ENCODE results near the gene SBF2. TPM values are rescaled to one million over a fixed set of nuclear protein-coding genes. Genes with fewer than 3 reads are reported as not detected.

The SBF2 gene
- total and polyA plus RNA-seq, 11 donors = 10.4 to 33.9 (median 20.9) TPM

DNA sequence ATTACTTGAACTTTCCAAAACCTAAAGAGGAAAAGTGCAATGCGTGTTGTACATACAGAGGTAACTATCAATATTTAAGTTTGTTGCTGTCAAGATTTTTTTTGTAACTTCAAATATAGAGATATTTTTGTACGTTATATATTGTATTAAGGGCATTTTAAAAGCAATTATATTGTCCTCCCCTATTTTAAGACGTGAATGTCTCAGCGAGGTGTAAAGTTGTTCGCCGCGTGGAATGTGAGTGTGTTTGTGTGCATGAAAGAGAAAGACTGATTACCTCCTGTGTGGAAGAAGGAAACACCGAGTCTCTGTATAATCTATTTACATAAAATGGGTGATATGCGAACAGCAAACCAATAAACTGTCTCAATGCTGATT is 13.0 kb upstream of the SBF2 start:
- Histone ChIP-seq H3K27ac (peak overlapping the region; percentile 41 to 90 (median 87)), H3K4me1 (peaks cover 0 to 77% (median 56%) of the 10 kb centered on the region in 12 donors), H3K9me3 (peaks cover 0 to 8% (median 0%) of the 10 kb centered on the region in 12 donors), H3K36me3 (no peaks in the 10 kb centered on the region), H3K27me3 (no peaks in the 10 kb centered on the region), H3K4me3 (peak overlapping the region; percentile 16 to 88 (median 76))
- ATAC-seq = no peak
- DNase-seq = no peak
- intact Hi-C loops (cut with DNase I) = loop anchor here (1.0 to 10.0 kb wide), 18 partner anchors 60 to 695 kb away; no protein-coding TSS in a partner anchor
- TF ChIP-seq, protein P1, sequence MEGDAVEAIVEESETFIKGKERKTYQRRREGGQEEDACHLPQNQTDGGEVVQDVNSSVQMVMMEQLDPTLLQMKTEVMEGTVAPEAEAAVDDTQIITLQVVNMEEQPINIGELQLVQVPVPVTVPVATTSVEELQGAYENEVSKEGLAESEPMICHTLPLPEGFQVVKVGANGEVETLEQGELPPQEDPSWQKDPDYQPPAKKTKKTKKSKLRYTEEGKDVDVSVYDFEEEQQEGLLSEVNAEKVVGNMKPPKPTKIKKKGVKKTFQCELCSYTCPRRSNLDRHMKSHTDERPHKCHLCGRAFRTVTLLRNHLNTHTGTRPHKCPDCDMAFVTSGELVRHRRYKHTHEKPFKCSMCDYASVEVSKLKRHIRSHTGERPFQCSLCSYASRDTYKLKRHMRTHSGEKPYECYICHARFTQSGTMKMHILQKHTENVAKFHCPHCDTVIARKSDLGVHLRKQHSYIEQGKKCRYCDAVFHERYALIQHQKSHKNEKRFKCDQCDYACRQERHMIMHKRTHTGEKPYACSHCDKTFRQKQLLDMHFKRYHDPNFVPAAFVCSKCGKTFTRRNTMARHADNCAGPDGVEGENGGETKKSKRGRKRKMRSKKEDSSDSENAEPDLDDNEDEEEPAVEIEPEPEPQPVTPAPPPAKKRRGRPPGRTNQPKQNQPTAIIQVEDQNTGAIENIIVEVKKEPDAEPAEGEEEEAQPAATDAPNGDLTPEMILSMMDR (IDR thresholded peaks at IDR 0.05) = no peak
- TF ChIP-seq POLR2A (IDR thresholded peaks at IDR 0.05) = no peak
- WGBS, 4 donors = 29 to 57% (median 34%) methylated on average over 9 of the region's 9 CpGs

DNA sequence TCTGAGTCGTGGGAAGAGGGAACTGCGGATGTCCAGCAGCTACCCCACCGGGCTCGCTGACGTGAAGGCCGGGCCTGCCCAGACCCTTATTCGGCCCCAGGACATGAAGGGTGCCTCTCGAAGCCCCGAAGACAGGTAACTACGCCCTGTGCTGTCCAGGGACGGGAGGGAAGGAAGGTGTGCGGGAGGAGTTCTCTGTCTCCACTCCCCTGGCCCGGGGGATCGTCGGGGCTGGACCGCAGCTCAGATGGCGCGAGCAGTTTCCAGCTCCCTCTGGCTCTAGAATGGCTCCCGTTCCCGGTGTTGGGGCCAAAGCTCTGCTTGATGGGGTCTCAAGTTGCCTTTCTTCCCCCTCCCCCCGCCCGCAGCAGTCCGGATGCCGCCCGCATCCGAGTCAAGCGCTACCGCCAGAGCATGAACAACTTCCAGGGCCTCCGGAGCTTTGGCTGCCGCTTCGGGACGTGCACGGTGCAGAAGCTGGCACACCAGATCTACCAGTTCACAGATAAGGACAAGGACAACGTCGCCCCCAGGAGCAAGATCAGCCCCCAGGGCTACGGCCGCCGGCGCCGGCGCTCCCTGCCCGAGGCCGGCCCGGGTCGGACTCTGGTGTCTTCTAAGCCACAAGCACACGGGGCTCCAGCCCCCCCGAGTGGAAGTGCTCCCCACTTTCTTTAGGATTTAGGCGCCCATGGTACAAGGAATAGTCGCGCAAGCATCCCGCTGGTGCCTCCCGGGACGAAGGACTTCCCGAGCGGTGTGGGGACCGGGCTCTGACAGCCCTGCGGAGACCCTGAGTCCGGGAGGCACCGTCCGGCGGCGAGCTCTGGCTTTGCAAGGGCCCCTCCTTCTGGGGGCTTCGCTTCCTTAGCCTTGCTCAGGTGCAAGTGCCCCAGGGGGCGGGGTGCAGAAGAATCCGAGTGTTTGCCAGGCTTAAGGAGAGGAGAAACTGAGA is 12.2 kb upstream of the SBF2 start:
- no peaks in the 10 kb centered on the region for H3K36me3 ChIP-seq
- DNase-seq (peak in 2 of 5 donors; percentile 45 to 68), ATAC-seq (no peak)
- intact Hi-C loops (cut with DNase I) = loop anchor here (2.0 to 10.0 kb wide), 17 partner anchors 61 to 694 kb away; no protein-coding TSS in a partner anchor
- peak overlapping the region; percentile 64 to 88 (median 76) for H3K4me3 ChIP-seq
- H3K27me3 ChIP-seq = no peaks in the 10 kb centered on the region
- WGBS, 4 donors = 6 to 17% (median 10%) methylated on average over 36 to 65 of the region's 65 CpGs
- peaks cover 0 to 77% (median 56%) of the 10 kb centered on the region in 12 donors for H3K4me1 ChIP-seq
- peak overlapping the region; percentile 41 to 90 (median 87) for H3K27ac ChIP-seq
- TF ChIP-seq, protein P1 (IDR thresholded peaks at IDR 0.05) = no peak
- no peak for TF ChIP-seq POLR2A (IDR thresholded peaks at IDR 0.05)
- H3K9me3 ChIP-seq = no peaks in the 10 kb centered on the region

DNA sequence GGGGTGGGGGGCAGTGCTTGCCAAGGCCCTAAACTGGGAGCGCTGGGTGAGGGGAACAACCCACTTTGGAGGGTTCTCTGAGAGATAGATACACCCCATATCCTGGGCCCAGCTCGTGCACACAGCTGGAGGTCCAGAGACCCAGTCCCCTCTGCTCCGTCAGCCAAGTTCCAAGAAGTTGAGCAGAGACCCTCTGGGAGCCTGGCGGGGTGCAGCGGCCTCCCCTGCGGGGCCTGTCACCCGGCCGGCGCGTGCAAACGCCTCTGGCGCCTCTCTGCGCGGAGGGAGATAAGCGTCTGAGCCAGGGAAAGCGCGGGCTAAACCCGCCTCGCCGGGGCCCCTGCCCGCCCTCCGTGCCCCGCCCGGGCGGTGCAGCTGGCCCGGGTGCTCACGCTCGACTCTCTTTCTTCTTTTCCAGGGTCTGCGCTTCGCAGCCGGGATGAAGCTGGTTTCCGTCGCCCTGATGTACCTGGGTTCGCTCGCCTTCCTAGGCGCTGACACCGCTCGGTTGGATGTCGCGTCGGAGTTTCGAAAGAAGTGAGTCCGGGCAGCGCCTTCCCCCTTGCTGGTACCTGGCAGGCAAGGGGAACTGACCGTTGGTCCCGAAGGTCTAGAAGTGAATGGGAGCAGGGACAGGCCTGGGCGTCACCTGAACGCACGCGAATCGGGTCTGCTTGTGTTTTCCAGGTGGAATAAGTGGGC is 11.4 kb upstream of the SBF2 start:
- ATAC-seq = peak in 2 of 4 donors; percentile 5 to 6
- peak in 4 of 5 donors; percentile 40 to 80 (median 56) for DNase-seq
- peak overlapping the region; percentile 64 to 88 (median 76) for H3K4me3 ChIP-seq
- intact Hi-C loops (cut with DNase I) = loop anchor here (5.0 to 10.0 kb wide), 14 partner anchors 62 to 693 kb away; no protein-coding TSS in a partner anchor
- H3K4me1 ChIP-seq = peaks cover 0 to 74% (median 55%) of the 10 kb centered on the region in 12 donors
- H3K27me3 ChIP-seq = no peaks in the 10 kb centered on the region
- no peaks in the 10 kb centered on the region for H3K9me3 ChIP-seq
- TF ChIP-seq POLR2A (IDR thresholded peaks at IDR 0.05) = no peak
- TF ChIP-seq, protein P1 (IDR thresholded peaks at IDR 0.05) = no peak
- 0 to 1% (median 0%) methylated on average over 23 to 51 of the region's 51 CpGs for WGBS, 4 donors
- no peaks in the 10 kb centered on the region for H3K36me3 ChIP-seq
- H3K27ac ChIP-seq = peak overlapping the region; percentile 53 to 90 (median 87)
